A549 (cell line): ENCODE measurements around the gene REEP3.

Source experiments
- CTCF ChIP-seq: fragments of >200 bp; sonication (Bioruptor Twin); formaldehyde crosslinking; IDR thresholded peaks from 3 replicates; pipeline ENCODE4 v1.5.1; 2016
- FOSL2 ChIP-seq, 2 experiments: fragments of 450-650 bp in 1 of 2; fragments of >200 bp in 1 of 2; sonication (Bioruptor Twin) in 1 of 2; formaldehyde crosslinking; IDR thresholded peaks; 2 replicates each; pipeline versions ENCODE4 v1.5.0 to v1.6.1; 2016 to 2020; ENCODE audit warnings: mild to moderate bottlenecking in 1 of 2, moderate library complexity in 1 of 2
- HDAC2 ChIP-seq: fragments of 200-600 bp; sonication (generic); IDR thresholded peaks from 2 replicates; pipeline ENCODE4 v1.6.1; 2016
- POLR2A ChIP-seq: IDR thresholded peaks from 2 replicates; pipeline ENCODE4 v1.6.1; 2012; ENCODE audit warnings: mild to moderate bottlenecking, low read length
- RAD21 ChIP-seq, 2 experiments: fragments of >200 bp in 1 of 2; sonication (Bioruptor Twin) in 1 of 2; formaldehyde crosslinking in 1 of 2; IDR thresholded peaks in 1 of 2; conservative IDR thresholded peaks in 1 of 2; 2 replicates in 1 of 2; 3 replicates in 1 of 2; pipeline ENCODE4 v1.6.1; 2012 to 2018; ENCODE audit warnings: inconsistent platforms in 1 of 2
- SMC3 ChIP-seq: fragments of >200 bp; sonication (Bioruptor Twin); formaldehyde crosslinking; IDR thresholded peaks from 3 replicates; pipeline ENCODE4 v1.6.1; 2018; ENCODE audit warnings: inconsistent platforms
- USF2 ChIP-seq: fragments of 450-650 bp; IDR thresholded peaks from 2 replicates; pipeline ENCODE4 v1.6.1; 2014; ENCODE audit warnings: antibody characterized with exemption

- TF ChIP-seq POLR2A, result no peak
- no peak for TF ChIP-seq USF2
- TF ChIP-seq CTCF, result no peak
- TF ChIP-seq HDAC2, result no peak
- TF ChIP-seq RAD21 (conservative IDR thresholded peaks at IDR 0.05 in 1 of 2, IDR thresholded peaks at IDR 0.05 in 1 of 2), result no peak
- no peak for TF ChIP-seq SMC3
- no peak for TF ChIP-seq FOSL2 (IDR thresholded peaks at IDR 0.05)
- no peak for TF ChIP-seq FOSL2 (CRISPR knock-in tag; IDR thresholded peaks at IDR 0.05)
These were observed 58.3 kb downstream of the REEP3 start for GRCh38 chr10:63579371-63580014.
